ENCODE results near the gene SMAD5.
A peak's percentile ranks its signal among the peaks of the same experiment; 100 is the strongest.

Gene SMAD5

GRCh38 chr5:136157514-136157913 is 24.9 kb downstream of the SMAD5 start:
- no peak for DNase-seq

GRCh38 chr5:136159457-136159856 is 26.8 kb downstream of the SMAD5 start:
- no peak for DNase-seq

GRCh38 chr5:136162008-136162407 is 29.4 kb downstream of the SMAD5 start:
- DNase-seq, result no peak

GRCh38 chr5:136164226-136164625 is 31.6 kb downstream of the SMAD5 start:
- no peak for DNase-seq

GRCh38 chr5:136166909-136167308 is 34.3 kb downstream of the SMAD5 start:
- DNase-seq, result peak in 1 of 2 donors; percentile 4

- no peak for DNase-seq
Observed at GRCh38 chr5:136169218-136169617, 36.6 kb downstream of the SMAD5 start.

- peak in 1 of 2 donors; percentile 34 for DNase-seq
Observed at GRCh38 chr5:136174021-136174659, 41.5 kb downstream of the SMAD5 start.

GRCh38 chr5:136182618-136183017 is 50.0 kb downstream of the SMAD5 start:
- DNase-seq, result no peak

- no peak for DNase-seq
Observed at GRCh38 chr5:136185974-136186665, 53.5 kb downstream of the SMAD5 start.

- DNase-seq, result no peak
Observed at GRCh38 chr5:136186796-136187195, 54.2 kb downstream of the SMAD5 start.

- DNase-seq, result no peak
Observed at GRCh38 chr5:136188859-136189258, 56.2 kb downstream of the SMAD5 start.

- DNase-seq, result no peak
Observed at GRCh38 chr5:136190091-136190720, 57.6 kb downstream of the SMAD5 start.

GRCh38 chr5:136190904-136191303 is 58.3 kb downstream of the SMAD5 start:
- no peak for DNase-seq

GRCh38 chr5:136191304-136192014 is 58.8 kb downstream of the SMAD5 start:
- DNase-seq, result no peak

- no peak for DNase-seq
Observed at GRCh38 chr5:136192015-136192525, 59.4 kb downstream of the SMAD5 start.

- no peak for DNase-seq
Observed at GRCh38 chr5:136192526-136193321, 60.1 kb downstream of the SMAD5 start, which contains the start of gene SMIM32. Gene SMIM32, minus strand, starts transcription at chr5:136193162. Its CDS starts 638 bp downstream, at chr5:136192524.

- no peak for DNase-seq
Observed at GRCh38 chr5:136193322-136193935, 60.8 kb downstream of the SMAD5 start.

- DNase-seq, result no peak
Observed at GRCh38 chr5:136194576-136194975, 61.9 kb downstream of the SMAD5 start.

GRCh38 chr5:136195971-136196820 is 63.6 kb downstream of the SMAD5 start:
- no peak for DNase-seq

- DNase-seq, result no peak
Observed at GRCh38 chr5:136197462-136198142, 65.0 kb downstream of the SMAD5 start.
